GM19240 (cell line): ENCODE measurements around the gene MYL7.

Experiments used
- DNase-seq: peaks from one replicate; pipeline ENCODE4 v3.0.0; 2011; ENCODE audit warnings: low spot score; ENCODE audit not compliant: insufficient read length

MYL7 gene

DNA sequence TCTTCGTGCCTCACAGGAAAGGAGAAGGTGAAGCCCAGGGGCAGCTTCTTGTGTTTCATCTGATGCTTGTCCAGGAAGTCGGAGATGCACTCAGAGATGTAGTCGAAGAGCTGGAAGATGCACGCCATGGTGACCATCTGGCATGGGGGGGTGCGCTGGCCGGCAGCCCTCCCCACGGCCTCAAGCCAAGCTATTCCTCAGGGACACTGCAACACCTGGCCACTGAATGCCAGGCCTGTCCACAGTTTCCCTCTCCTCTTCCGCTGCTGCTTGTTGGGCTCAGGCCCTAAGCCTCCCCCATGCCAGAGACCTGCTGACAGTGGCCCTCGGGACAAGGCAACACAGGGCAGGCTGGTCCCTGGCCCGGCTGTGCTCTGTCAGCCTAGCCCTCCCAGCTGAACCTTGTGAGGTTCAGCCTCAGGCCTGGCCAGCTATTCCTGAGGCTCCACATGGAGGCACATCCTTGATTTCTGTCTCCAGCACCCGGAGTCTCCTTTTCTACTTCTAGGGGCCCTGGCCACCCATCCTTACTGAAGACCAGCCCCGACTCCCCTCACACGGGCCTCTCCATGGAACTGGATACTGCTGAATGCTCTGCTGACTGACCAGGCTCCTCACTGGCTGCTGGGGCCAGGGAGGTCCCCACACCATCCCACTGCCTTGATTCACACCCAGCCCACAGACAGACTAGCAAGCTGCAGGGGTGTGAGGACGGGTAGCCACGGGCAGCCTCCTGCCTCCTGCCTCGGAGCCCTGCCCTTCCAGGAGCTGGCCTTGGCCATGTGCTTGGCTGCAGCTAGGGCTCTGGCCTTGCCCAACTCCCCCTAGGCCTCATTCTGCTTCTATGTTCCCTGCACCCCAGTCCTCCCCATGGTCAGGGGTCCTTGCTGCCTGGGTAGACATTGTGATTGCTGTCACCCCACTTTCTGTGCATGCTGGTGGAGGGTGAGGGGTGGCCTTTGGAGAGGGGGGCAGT is 10.1 kb upstream of the MYL7 start:
- no peak for DNase-seq

- DNase-seq = no peak
These were observed 9.3 kb upstream of the MYL7 start for GRCh38 chr7:44150466-44150832.

GRCh38 chr7:44149571-44150465 is 8.7 kb upstream of the MYL7 start:
- DNase-seq = no peak

DNA sequence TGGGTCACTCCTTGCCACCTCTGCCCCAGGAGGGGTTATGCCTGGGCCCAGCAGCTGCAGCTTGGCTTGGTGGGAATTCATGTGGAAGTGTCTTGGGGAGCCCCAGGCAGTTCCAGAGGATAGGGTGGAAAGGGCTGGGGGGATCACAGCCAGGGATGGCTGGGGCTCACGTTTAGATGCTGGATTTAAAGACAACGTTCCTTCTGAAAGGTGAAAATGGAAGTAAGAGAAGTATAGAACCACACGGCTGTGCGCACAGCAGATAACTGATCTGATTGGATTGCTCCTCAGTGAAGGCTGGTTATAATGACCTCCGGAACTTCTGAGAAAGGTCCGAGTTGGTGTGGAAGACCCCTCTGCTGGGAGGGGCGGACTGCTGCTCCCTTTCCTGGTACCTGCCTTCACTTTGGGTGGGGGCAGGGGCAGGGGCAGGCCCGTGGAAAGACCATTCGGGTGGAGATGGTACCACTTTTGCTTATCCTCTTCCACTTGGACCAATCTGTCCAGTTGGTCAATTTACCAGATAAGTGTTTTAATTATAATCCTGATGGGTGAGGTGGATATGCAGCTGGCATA is 7.9 kb upstream of the MYL7 start:
- DNase-seq = no peak

GRCh38 chr7:44148166-44148565 is 7.0 kb upstream of the MYL7 start:
- no peak for DNase-seq

GRCh38 chr7:44147026-44147991 is 6.2 kb upstream of the MYL7 start:
- DNase-seq = no peak

GRCh38 chr7:44145969-44146911 is 5.1 kb upstream of the MYL7 start:
- DNase-seq = no peak

- no peak for DNase-seq
These were observed 4.4 kb upstream of the MYL7 start for GRCh38 chr7:44145479-44145968.

- DNase-seq = no peak
These were observed 3.9 kb upstream of the MYL7 start for GRCh38 chr7:44144968-44145478.

- DNase-seq = no peak
These were observed 3.4 kb upstream of the MYL7 start for GRCh38 chr7:44144426-44144967.

- DNase-seq = no peak
These were observed 2.6 kb upstream of the MYL7 start for GRCh38 chr7:44143646-44144250.

DNA sequence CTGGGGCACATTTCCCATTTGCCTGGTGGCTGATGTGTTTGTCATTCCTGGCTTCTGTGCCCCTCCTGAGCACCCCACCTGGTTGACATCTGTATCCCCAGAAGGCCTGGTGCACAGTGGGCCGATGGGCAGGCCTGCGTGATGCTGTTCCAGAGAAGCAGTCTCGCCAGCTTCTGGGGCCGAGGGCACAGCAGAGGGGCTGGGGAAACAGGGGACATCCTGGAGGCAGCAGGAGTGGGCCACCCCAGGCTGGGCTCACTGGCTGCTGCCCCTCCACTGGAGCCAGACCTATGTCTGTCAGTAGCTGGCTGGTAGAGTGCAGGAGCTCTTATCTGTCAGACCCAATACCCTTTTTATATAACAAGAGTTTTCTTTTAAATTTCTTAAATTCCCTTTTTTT is 896 bp upstream of the MYL7 start:
- DNase-seq = no peak

DNA sequence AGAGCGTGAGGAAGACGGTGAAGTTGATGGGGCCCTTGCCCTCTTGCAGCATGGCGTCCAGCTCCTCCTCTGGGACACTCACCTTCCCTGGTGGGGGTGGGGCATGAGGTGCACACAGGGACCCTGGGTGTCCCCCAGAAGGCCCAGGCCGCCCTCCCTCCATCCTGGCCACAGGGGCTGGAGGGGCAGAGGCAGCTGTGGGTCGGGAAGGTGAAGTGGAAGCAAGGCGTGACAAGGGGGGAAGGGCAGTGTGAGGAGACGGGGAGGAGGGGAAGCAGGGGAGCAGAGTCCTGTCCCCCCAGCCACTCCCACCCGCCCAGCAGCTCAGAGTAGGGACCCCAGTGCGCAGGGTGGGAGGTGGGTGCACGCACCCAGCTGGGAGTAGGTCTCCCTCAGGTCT is 791 bp downstream of the MYL7 start:
- DNase-seq = no peak

GRCh38 chr7:44139311-44140010 is 1.7 kb downstream of the MYL7 start:
- DNase-seq = no peak

DNA sequence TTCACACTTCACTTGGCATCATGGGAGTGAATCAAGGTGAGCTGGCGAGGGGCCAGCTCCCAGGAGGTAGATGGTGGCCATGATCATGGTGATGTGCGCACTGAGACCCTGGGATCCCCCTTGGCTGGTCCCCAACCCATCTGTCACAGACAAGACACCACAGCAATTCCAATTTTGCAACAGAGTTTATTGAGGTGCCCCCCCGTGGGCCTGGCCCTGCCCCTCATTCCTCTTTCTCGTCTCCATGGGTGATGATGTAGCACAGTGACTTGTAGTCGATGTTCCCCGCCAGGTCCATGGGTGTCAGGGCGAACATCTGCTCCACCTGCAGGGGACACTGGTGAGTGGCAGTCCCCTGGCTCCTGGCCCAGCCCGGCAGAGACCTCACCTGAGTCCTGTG is 2.4 kb downstream of the MYL7 start:
- DNase-seq = no peak

DNA sequence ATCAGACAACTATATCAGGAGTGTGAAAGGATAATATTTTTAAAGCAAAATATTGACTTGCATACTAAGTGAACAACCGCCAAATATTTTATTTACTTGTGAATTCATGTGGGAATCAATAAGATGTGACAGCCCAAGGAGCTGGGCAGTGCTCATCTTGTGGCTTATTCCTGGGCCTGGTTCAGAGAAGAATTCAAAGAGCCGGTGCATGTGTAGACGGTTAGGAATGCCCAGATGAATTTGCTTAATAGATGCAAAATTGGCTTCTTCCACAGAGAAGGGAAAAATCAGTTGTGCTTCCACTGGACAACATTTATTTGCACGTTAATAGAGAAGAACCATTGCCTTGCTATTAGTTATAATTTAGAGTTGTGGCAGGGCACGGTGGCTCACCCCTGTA is 4.4 kb downstream of the MYL7 start:
- no peak for DNase-seq

- no peak for DNase-seq
These were observed 6.0 kb downstream of the MYL7 start for GRCh38 chr7:44134943-44135628.
